Germinal center (tissue), 1 donor: ENCODE results near the gene TUBGCP2.
"Not testable (repeated sequence)": the region's sequence is repeated elsewhere in the genome, so short reads cannot be mapped to it uniquely, and the experiment has no call there.

Experiments
- DNase-seq: peaks from one replicate; pipeline ENCODE4 v3.0.0; 2012; ENCODE audit warnings: mixed read lengths, low spot score

TUBGCP2 gene

DNA sequence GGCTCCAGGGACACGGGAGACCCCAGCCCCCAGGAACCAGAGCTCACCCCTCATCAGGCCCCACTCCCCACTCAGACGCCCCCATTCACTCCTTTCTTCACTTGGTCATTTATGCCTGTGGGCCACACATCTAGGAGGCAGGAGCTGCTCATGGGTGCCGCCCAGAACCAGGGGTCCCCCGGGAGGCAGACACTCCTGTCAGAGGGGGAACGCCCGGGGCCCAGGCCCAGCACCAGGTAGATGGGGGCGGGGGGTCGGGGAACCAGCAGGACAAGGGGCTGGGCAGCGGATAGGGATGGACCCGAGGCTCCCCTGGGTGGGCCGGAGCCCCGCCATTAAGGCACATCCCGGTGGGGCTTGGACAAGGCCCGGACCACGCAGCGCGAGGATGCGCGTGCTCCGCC lies 16.2 kb upstream of the TUBGCP2 start:
- DNase-seq = no peak

GRCh38 chr10:133324198-133324792 lies 15.6 kb upstream of the TUBGCP2 start:
- peak; percentile 82 for DNase-seq

- DNase-seq = not testable (repeated sequence)
Measured at GRCh38 chr10:133322064-133322709, 13.5 kb upstream of the TUBGCP2 start.

DNA sequence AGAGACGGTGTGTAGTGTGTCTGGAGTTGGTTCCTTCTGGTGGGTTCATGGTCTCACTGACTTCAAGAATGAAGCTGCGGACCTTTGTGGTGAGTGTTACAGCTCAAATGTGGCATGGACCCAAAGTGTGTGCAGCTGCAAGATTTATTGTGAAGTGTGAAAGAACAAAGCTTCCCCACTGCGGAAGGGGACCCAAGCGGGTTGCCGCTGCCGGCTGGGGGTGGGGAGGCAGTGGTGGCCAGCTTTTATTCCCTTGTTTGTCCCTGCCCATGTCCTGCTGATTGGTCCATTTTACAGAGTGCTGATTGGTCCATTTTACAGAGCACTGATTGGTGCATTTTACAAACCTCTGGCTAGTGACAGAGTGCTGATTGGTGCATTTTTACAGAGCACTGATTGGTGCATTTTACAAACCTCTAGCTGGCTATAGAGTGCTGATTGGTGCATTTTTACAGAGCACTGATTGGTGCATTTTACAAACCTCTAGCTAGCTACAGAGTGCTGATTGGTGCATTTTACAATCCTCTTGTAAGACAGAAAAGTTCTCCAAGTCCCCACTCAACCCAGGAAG lies 12.3 kb upstream of the TUBGCP2 start:
- not testable (repeated sequence) for DNase-seq

GRCh38 chr10:133318494-133319127 lies 9.9 kb upstream of the TUBGCP2 start:
- DNase-seq = peak; percentile 65

GRCh38 chr10:133316732-133317131 lies 8.1 kb upstream of the TUBGCP2 start:
- no peak for DNase-seq

DNA sequence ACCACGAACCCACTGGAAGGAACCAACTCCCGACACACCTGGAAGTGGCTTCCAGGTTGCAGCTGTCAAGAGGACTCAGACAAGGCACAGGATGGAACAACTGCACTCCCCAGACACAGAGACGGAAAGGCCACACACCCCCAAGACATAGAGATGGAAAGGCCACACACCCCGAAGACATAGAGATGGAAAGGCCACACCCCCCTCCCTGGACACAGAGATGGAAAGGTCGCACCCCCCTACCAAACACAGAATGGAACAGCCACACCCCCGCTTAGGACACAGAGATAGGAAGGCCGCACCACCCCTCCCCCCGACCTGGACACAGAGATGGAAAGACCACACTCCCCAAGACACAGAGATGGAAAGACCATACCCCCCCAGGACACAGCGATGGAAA lies 7.6 kb upstream of the TUBGCP2 start:
- DNase-seq = no peak

GRCh38 chr10:133315847-133316246 lies 7.2 kb upstream of the TUBGCP2 start:
- no peak for DNase-seq

GRCh38 chr10:133314911-133315310 lies 6.2 kb upstream of the TUBGCP2 start:
- no peak for DNase-seq

- no peak for DNase-seq
Measured at GRCh38 chr10:133313192-133313591, 4.5 kb upstream of the TUBGCP2 start.

- no peak for DNase-seq
Measured at GRCh38 chr10:133312769-133313145, 4.1 kb upstream of the TUBGCP2 start.

GRCh38 chr10:133312016-133312768 lies 3.5 kb upstream of the TUBGCP2 start:
- no peak for DNase-seq

- no peak for DNase-seq
Measured at GRCh38 chr10:133311570-133311969, 2.9 kb upstream of the TUBGCP2 start.

DNA sequence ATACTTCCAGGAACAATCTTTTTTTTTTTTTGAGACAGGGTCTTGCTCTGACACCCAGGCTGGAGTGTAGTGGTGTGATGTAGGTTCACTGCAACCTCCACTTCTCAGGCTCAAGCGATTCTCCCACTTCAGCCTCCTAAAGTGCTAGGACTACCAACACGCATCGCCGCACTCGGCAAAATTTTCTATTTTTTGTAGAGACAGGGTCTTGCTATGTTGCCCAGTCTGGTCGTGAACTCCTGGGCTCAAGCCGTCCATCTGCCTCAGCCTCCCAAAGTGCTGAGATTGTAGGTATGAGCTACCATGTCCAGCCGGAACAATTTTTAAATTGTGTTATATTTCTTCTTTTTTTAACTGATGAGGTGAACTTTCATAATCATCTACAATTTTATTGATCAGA lies 2.1 kb upstream of the TUBGCP2 start:
- DNase-seq = no peak

GRCh38 chr10:133310399-133310755 lies 1.7 kb upstream of the TUBGCP2 start:
- no peak for DNase-seq

DNA sequence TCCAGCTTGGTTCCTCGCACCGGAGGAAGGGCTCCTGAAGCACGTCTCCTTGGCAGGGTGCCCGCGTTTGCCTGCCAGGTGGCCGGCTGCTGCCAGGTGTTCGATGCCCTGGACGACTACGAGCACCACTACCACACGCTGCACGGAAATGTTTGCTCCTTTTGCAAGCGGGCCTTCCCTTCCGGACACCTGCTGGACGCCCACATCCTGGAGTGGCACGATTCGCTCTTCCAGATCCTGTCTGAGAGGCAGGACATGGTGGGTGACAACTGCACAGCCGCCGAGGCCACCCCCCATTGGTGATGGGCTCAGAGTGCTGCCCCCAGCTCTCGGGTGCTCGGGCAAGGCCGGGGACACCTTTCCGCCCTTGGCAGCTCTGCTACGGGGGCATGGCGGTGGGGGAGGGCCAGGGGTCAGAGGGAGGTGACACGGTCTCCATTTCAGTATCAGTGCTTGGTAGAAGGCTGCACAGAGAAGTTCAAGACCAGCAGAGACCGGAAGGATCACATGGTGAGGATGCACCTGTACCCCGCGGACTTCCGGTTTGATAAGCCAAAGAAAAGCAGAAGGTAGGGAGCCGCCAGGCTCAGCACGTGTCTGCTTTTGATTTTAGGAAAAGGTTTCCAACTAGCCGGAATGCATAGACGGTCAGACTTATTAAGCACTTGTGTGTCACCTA lies 1.2 kb upstream of the TUBGCP2 start:
- DNase-seq = no peak

DNA sequence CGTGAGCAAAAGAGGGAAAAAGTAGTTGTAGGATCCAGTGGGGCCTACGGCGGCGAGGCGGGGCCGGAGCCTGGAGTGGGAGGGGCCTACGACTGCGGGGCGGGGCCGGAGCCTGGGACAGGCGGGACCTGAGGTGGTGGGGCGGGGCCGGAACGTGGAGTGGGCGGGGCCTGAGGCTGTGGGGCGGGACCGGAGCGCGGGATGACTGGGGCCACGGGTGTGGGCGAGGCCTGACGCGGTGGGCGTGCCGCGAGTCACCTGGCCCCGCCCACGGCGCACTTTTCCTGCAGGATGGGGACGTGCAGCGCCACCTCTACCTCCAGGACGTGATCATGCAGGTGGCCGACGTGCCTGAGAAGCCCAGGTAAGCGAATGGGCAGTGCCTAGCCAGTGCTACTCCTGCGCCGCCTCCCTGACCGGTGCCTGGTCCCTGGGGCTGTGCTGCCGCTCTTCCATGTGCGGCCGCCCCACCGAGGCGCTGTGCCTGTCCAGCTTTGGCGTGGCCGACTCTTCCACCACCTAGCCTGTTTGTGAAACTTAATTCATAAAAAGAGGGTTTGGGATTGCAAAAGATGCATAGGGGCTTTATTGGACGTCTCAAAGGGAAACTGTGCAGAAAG lies 538 bp upstream of the TUBGCP2 start:
- DNase-seq = peak; percentile 95

GRCh38 chr10:133307776-133308420 lies 774 bp downstream of the TUBGCP2 start:
- DNase-seq = peak; percentile 74

GRCh38 chr10:133306941-133307379 lies 1.7 kb downstream of the TUBGCP2 start:
- no peak for DNase-seq

- DNase-seq = no peak
Measured at GRCh38 chr10:133306097-133306476, 2.6 kb downstream of the TUBGCP2 start.

GRCh38 chr10:133303206-133303605 lies 5.5 kb downstream of the TUBGCP2 start:
- no peak for DNase-seq
